Parathyroid adenoma (tissue), 2 donors: ENCODE measurements around the gene INCA1.
"Not testable (repeated sequence)": the region's sequence is repeated elsewhere in the genome, so short reads cannot be mapped to it uniquely, and the experiment has no call there.

Experiments used
- H2AFZ ChIP-seq: fragments of 300-600 bp; sonication (generic); one replicate; pipeline ENCODE4 v1.7.0; 2017; ENCODE audit warnings: antibody characterized with exemption, mild to moderate bottlenecking
- H3K27ac ChIP-seq: fragments of 300-600 bp; sonication (generic); one replicate; pipeline ENCODE4 v1.7.0; 2017
- H3K27me3 ChIP-seq: fragments of 300-600 bp; sonication (generic); one replicate; pipeline ENCODE4 v1.7.0; 2017; ENCODE audit warnings: low read length; ENCODE audit not compliant: control insufficient read depth, insufficient read depth
- H3K36me3 ChIP-seq: fragments of 300-600 bp; sonication (generic); one replicate; pipeline ENCODE4 v1.7.0; 2017; ENCODE audit warnings: low read length; ENCODE audit not compliant: control insufficient read depth, insufficient read depth
- H3K4me1 ChIP-seq: fragments of 300-600 bp; sonication (generic); one replicate; pipeline ENCODE4 v1.7.0; 2017; ENCODE audit warnings: control low read depth
- H3K4me2 ChIP-seq: fragments of 300-600 bp; sonication (generic); one replicate; pipeline ENCODE4 v1.7.0; 2017; ENCODE audit warnings: low read length
- H3K4me3 ChIP-seq: fragments of 300-600 bp; sonication (generic); one replicate; pipeline ENCODE4 v1.7.0; 2017; ENCODE audit warnings: low read depth, low read length
- H3K79me2 ChIP-seq: fragments of 300-600 bp; sonication (generic); one replicate; pipeline ENCODE4 v1.7.0; 2017; ENCODE audit warnings: control low read depth
- H3K9ac ChIP-seq: fragments of 300-600 bp; sonication (generic); one replicate; pipeline ENCODE4 v1.7.0; 2017; ENCODE audit warnings: mild to moderate bottlenecking
- H3K9me3 ChIP-seq: fragments of 300-600 bp; sonication (generic); one replicate; pipeline ENCODE4 v1.7.0; 2017; ENCODE audit warnings: low read length; ENCODE audit not compliant: control insufficient read depth
- TF ChIP-seq, protein P1 (sequence below): fragments of 300-600 bp; sonication (generic); IDR thresholded peaks from one replicate; pipeline ENCODE4 v1.7.0; 2017; ENCODE audit warnings: antibody characterized with exemption, mild to moderate bottlenecking
- donor health status: primary hyperparathyroidism.

INCA1 gene

DNA sequence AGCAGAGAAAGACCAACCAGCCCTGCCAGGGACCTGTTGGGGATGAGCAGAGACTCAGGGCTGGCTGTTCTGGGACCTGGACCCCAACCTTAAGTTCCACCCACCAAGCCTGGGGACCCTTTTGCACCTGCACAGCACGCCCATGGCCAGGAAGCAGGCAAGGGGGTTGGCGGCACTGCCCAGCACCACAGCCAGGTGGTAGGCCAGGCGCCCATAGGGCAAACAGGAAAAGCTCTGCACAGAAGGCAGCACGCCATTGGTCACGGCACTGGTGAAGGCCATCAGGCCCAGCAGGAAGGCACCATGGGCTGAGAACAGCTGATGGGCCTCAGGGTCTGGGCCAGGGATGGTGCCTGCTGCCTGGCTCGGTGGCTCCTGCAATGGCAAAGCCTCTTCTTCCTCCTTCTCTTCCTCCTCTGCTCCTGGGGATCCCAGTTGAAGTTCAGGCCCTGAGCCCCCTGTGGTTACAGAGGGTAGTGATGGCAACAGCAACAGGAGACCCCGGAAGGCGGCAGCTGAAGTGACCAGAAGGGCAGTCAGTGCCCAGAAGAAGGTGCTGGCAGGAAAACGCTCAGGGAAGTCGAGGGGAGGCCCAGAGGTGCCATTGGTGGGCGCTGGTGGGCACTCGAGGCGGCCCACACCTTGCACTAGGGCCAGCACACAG is 36.2 kb upstream of the INCA1 start:
- H3K4me2 ChIP-seq: no peak overlapping the region
- H3K9ac ChIP-seq: no peak overlapping the region

DNA sequence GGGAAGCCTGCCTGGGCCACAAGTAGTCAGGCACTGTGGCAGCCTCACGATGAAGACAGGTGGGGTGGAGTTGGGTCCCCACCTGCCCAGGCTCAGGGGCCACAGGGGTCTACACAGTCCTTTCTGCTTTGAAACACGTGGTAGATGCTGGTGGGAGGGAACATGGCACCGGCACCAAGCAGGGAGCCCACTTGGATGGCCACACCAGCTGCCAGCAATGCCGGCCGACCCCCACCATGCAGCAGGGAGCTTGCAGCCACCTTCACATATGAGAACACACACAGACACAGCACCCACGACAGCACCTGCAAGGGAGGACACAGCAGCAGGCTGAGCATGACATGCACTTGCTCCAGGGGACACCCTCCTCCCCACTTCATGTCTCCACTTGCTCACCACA is 35.5 kb upstream of the INCA1 start:
- Histone ChIP-seq H3K4me2 (no peak overlapping the region), H3K27ac (no peak overlapping the region), H3K4me1 (no peaks in the 10 kb centered on the region), H3K9ac (no peak overlapping the region), H3K4me3 (no peak overlapping the region), H3K79me2 (no peaks in the 10 kb centered on the region), H3K9me3 (no peaks in the 10 kb centered on the region), H2AFZ (no peak overlapping the region), H3K36me3 (no peaks in the 10 kb centered on the region), H3K27me3 (no peaks in the 10 kb centered on the region)
- TF ChIP-seq, protein P1, sequence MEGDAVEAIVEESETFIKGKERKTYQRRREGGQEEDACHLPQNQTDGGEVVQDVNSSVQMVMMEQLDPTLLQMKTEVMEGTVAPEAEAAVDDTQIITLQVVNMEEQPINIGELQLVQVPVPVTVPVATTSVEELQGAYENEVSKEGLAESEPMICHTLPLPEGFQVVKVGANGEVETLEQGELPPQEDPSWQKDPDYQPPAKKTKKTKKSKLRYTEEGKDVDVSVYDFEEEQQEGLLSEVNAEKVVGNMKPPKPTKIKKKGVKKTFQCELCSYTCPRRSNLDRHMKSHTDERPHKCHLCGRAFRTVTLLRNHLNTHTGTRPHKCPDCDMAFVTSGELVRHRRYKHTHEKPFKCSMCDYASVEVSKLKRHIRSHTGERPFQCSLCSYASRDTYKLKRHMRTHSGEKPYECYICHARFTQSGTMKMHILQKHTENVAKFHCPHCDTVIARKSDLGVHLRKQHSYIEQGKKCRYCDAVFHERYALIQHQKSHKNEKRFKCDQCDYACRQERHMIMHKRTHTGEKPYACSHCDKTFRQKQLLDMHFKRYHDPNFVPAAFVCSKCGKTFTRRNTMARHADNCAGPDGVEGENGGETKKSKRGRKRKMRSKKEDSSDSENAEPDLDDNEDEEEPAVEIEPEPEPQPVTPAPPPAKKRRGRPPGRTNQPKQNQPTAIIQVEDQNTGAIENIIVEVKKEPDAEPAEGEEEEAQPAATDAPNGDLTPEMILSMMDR: no peak

More for the DNA sequence above, 36.2 kb upstream of the INCA1 start:
- H3K27ac ChIP-seq: no peak overlapping the region
- H3K27me3 ChIP-seq: no peaks in the 10 kb centered on the region
- no peak overlapping the region for H2AFZ ChIP-seq
- no peaks in the 10 kb centered on the region for H3K36me3 ChIP-seq
- H3K4me1 ChIP-seq: no peaks in the 10 kb centered on the region
- no peaks in the 10 kb centered on the region for H3K79me2 ChIP-seq
- no peaks in the 10 kb centered on the region for H3K9me3 ChIP-seq
- no peak overlapping the region for H3K4me3 ChIP-seq
- TF ChIP-seq, protein P1: no peak

DNA sequence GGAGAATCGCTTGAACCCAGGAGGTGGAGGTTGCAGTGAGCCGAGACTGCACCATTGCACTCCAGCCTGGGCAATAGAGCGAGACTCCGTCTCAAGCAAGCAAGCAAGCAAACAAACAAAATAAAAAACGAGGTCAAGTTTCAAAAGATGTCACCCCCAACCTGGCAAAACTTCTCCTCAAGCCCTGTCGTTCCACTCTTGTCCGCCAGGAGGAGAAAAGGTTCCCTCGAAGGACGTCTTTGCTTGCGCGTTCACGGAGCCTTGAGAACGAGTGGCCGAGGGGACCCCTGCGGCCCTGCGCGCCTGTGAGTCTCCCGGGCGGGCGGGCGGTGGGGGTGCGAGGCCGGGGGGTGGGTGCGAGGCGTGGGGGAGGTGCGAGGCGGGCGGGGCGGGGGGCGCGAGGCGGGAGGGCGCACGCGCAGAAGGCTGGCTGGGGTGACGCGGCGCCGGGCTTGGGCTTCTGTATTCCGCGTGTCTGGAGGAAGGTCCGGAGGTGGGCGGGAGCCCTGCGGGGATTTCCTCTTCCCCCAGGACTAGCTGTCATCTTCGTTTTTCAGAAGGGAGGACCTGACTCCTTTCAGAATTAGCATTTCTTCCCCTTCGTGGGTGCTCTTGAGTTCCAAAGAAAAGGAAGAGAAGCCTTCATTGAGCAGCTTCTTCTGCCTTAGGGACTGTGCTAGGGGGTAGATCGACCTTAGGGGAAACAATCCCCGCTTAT is 34.2 kb upstream of the INCA1 start:
- TF ChIP-seq, protein P1: peak; percentile 82
- peak overlapping the region; percentile 45 for H3K4me3 ChIP-seq
- H3K27ac ChIP-seq: no peak overlapping the region
- no peaks in the 10 kb centered on the region for H3K4me1 ChIP-seq
- H3K9ac ChIP-seq: no peak overlapping the region
- peak overlapping the region; percentile 90 for H2AFZ ChIP-seq
- H3K79me2 ChIP-seq: no peaks in the 10 kb centered on the region
- H3K9me3 ChIP-seq: no peaks in the 10 kb centered on the region
- H3K27me3 ChIP-seq: no peaks in the 10 kb centered on the region
- H3K36me3 ChIP-seq: no peaks in the 10 kb centered on the region
- H3K4me2 ChIP-seq: peak overlapping the region; percentile 75

DNA sequence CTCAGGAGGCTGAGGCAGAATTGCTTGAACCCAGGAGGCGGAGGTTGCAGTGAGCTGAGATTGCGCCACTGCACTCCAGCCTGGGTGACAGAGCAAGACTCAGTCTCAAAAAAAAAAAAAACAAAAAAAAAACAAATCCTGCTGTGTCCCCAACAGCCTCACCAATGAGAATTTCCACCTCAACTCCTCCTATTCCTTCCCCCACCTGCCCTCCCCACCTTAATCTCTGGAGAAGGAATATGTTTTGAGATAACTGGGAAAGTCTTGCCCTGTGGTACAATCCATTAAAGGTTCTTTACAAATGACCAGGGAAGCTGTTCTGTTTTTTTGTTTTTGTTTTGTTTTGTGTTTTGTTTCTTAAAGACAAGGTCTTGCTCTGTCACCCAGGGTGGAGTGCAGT is 32.8 kb upstream of the INCA1 start:
- H2AFZ ChIP-seq, H3K27ac ChIP-seq, H3K9ac ChIP-seq, H3K4me1 ChIP-seq, H3K9me3 ChIP-seq, H3K27me3 ChIP-seq, H3K4me3 ChIP-seq, H3K36me3 ChIP-seq, H3K79me2 ChIP-seq, H3K4me2 ChIP-seq: not testable (repeated sequence)

DNA sequence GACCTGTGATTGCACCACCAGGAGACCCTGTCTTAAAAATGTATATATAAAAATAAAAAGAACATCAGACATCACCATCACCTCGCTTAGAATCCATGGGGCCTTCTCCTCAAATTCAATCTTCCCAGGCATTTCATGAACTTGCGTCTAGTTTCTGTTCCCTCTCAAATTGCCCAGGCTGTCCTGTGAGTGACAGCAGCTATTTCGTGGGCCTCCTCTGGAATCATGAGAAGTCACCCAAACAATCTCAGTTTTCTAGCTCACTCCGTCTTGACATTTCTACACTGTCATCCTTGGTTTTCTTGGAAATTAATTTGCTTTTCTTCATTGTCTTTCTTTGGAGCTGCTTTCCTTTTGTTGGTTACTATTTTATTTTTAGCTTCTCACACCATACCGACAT is 30.6 kb upstream of the INCA1 start:
- H3K4me1 ChIP-seq: no peaks in the 10 kb centered on the region
- H3K9ac ChIP-seq: no peak overlapping the region
- no peaks in the 10 kb centered on the region for H3K9me3 ChIP-seq
- H3K4me2 ChIP-seq: no peak overlapping the region
- H3K4me3 ChIP-seq: no peak overlapping the region
- TF ChIP-seq, protein P1: no peak
- H3K27ac ChIP-seq: no peak overlapping the region
- no peaks in the 10 kb centered on the region for H3K79me2 ChIP-seq
- no peak overlapping the region for H2AFZ ChIP-seq
- no peaks in the 10 kb centered on the region for H3K27me3 ChIP-seq
- H3K36me3 ChIP-seq: no peaks in the 10 kb centered on the region
